Vagina (tissue), 2 donors: ENCODE results near the gene SCAMP5.

Experiments
- POLR2A ChIP-seq, 2 donors: fragments of 450-650 bp; IDR thresholded peaks; one replicate each; pipeline ENCODE4 v1.6.1; 2017; ENCODE audit warnings: antibody characterized with exemption in 2 of 2, mild to moderate bottlenecking in 2 of 2, moderate library complexity in 2 of 2
- POLR2AphosphoS5 ChIP-seq, 2 donors: sonication (generic); formaldehyde crosslinking; IDR thresholded peaks; one replicate each; pipeline ENCODE4 v1.9.0; 2017; ENCODE audit warnings: antibody characterized with exemption in 2 of 2, mild to moderate bottlenecking in 2 of 2, low read depth in 1 of 2; ENCODE audit not compliant: insufficient read depth in 1 of 2

DNA sequence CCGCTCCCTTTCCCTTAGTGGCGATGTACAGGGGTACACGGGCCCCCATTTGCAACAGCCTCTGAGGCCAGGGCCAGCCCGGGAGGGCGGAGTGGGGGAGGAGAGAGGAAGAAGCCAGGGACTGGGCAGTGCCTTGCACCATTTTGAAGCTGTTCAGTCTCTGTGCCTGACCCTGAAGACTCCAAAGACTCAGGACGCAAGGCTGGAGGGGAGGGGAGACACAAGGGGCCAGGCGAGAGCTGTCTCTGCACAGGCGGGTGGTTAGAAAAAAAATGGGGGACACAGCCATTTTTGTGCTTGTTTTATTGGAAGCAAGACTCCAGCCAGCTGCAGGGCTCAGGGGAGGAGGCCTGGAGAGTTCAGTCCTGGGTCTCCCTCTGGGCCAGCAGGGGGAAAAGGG, 40.3 kb upstream of the SCAMP5 start:
- TF ChIP-seq POLR2A (IDR thresholded peaks at IDR 0.05) (no peak), POLR2AphosphoS5 (IDR thresholded peaks at IDR 0.05; ENCODE audit: insufficient read depth in 1 of 2, low read depth in 1 of 2) (no peak)
